Rectal smooth muscle tissue (tissue), 1 donor: ENCODE data around the gene PLA2G10.
A peak's percentile ranks its signal among the peaks of the same experiment; 100 is the strongest.

Experiments
- H3K27ac ChIP-seq: one replicate; pipeline ENCODE4 v1.7.0; 2013; ENCODE audit warnings: low read depth, low read length, inconsistent platforms
- H3K27me3 ChIP-seq: one replicate; pipeline ENCODE4 v1.7.0; 2013; ENCODE audit warnings: low read length; ENCODE audit not compliant: control insufficient read depth, insufficient read depth
- H3K36me3 ChIP-seq: one replicate; pipeline ENCODE4 v1.7.0; 2013; ENCODE audit warnings: low read length; ENCODE audit not compliant: control insufficient read depth, insufficient read depth
- H3K4me1 ChIP-seq: one replicate; pipeline ENCODE4 v1.7.0; 2013; ENCODE audit warnings: low read length; ENCODE audit not compliant: control insufficient read depth, insufficient read depth
- H3K4me3 ChIP-seq: one replicate; pipeline ENCODE4 v1.7.0; 2013; ENCODE audit warnings: low read length
- H3K9ac ChIP-seq: one replicate; pipeline ENCODE4 v1.7.0; 2013; ENCODE audit warnings: low read length

PLA2G10 gene

GRCh38 chr16:14628806-14629611 is 65.1 kb downstream of the PLA2G10 start:
- Histone ChIP-seq H3K9ac (peak overlapping the region; percentile 99), H3K36me3 (peaks cover 4% of the 10 kb centered on the region), H3K4me3 (peak overlapping the region; percentile 94), H3K27ac (no peak overlapping the region), H3K27me3 (no peaks in the 10 kb centered on the region), H3K4me1 (peaks cover 6% of the 10 kb centered on the region)

- Histone ChIP-seq H3K27me3 (no peaks in the 10 kb centered on the region), H3K9ac (no peak overlapping the region), H3K4me1 (peaks cover 6% of the 10 kb centered on the region), H3K4me3 (no peak overlapping the region), H3K36me3 (peaks cover 9% of the 10 kb centered on the region), H3K27ac (no peak overlapping the region)
These were observed 67.0 kb downstream of the PLA2G10 start for GRCh38 chr16:14627078-14627477.
